ENCODE results near the gene PCK2. TPM values are rescaled to one million over a fixed set of nuclear protein-coding genes. Genes with fewer than 3 reads are reported as not detected.

The PCK2 gene
- polyA plus RNA-seq, 4 donors, result 197 to 870 (median 304) TPM

GRCh38 chr14:24145219-24145618 is 51.1 kb downstream of the PCK2 start:
- DNase-seq (no peak), FAIRE-seq (no peak)
- Histone ChIP-seq H3K27me3 (ENCODE audit: control insufficient read depth in 3 of 3, insufficient read depth in 3 of 3, low read length in 3 of 3) (no peaks in the 10 kb centered on the region), H3K9me3 (ENCODE audit: control insufficient read depth in 2 of 2, insufficient read depth in 1 of 2, low read depth in 1 of 2, low read length in 1 of 2) (no peaks in the 10 kb centered on the region), H3K36me3 (ENCODE audit: control insufficient read depth in 3 of 3, insufficient read depth in 2 of 3, low read depth in 1 of 3, low read length in 3 of 3) (peaks cover 5 to 24% (median 5%) of the 10 kb centered on the region in 3 donors), H3K27ac (ENCODE audit: low read depth in 1 of 3, low read length in 2 of 3) (peak overlapping the region; percentile 89 to 95 (median 89)), H3K4me1 (ENCODE audit: control insufficient read depth in 3 of 3, insufficient read depth in 2 of 3, low read depth in 1 of 3, low read length in 2 of 3) (peaks cover 8 to 46% (median 16%) of the 10 kb centered on the region in 3 donors), H3K4me3 (ENCODE audit: low read depth in 1 of 3, low read length in 3 of 3) (peak overlapping the region in 2 of 3 donors; percentile 73 to 94)
- whole genome bisulfite sequencing, 3 donors, result 62 to 77% (median 77%) methylated on average over 2 of the region's 2 CpGs

- Histone ChIP-seq H3K27me3 (ENCODE audit: control insufficient read depth in 3 of 3, insufficient read depth in 3 of 3, low read length in 3 of 3) (no peaks in the 10 kb centered on the region), H3K27ac (ENCODE audit: low read depth in 1 of 3, low read length in 2 of 3) (peak overlapping the region; percentile 89 to 95 (median 89)), H3K4me3 (ENCODE audit: low read depth in 1 of 3, low read length in 3 of 3) (peak overlapping the region; percentile 42 to 94 (median 73)), H3K36me3 (ENCODE audit: control insufficient read depth in 3 of 3, insufficient read depth in 2 of 3, low read depth in 1 of 3, low read length in 3 of 3) (peaks cover 5 to 31% (median 5%) of the 10 kb centered on the region in 3 donors), H3K9me3 (ENCODE audit: control insufficient read depth in 2 of 2, insufficient read depth in 1 of 2, low read depth in 1 of 2, low read length in 1 of 2) (no peaks in the 10 kb centered on the region), H3K4me1 (ENCODE audit: control insufficient read depth in 3 of 3, insufficient read depth in 2 of 3, low read depth in 1 of 3, low read length in 2 of 3) (peaks cover 8 to 46% (median 16%) of the 10 kb centered on the region in 3 donors)
- no peak for FAIRE-seq
- DNase-seq, result peak in 1 of 2 donors; percentile 77
- WGBS, 3 donors, result 1 to 9% (median 4%) methylated on average over 9 of the region's 9 CpGs
Measured at GRCh38 chr14:24145690-24146452, 51.8 kb downstream of the PCK2 start.

- DNase-seq, result peak; percentile 98
- 0 to 1% (median 0%) methylated on average over 25 of the region's 25 CpGs for WGBS, 3 donors
- Histone ChIP-seq H3K9me3 (ENCODE audit: control insufficient read depth in 2 of 2, insufficient read depth in 1 of 2, low read depth in 1 of 2, low read length in 1 of 2) (no peaks in the 10 kb centered on the region), H3K27me3 (ENCODE audit: control insufficient read depth in 3 of 3, insufficient read depth in 3 of 3, low read length in 3 of 3) (no peaks in the 10 kb centered on the region), H3K27ac (ENCODE audit: low read depth in 1 of 3, low read length in 2 of 3) (peak within 1 kb of the TSS; percentile 89 to 95 (median 90)), H3K4me1 (ENCODE audit: control insufficient read depth in 3 of 3, insufficient read depth in 2 of 3, low read depth in 1 of 3, low read length in 2 of 3) (peaks cover 8 to 46% (median 16%) of the 10 kb centered on the region in 3 donors), H3K4me3 (ENCODE audit: low read depth in 1 of 3, low read length in 3 of 3) (peak within 1 kb of the TSS; percentile 73 to 94 (median 84)), H3K36me3 (ENCODE audit: control insufficient read depth in 3 of 3, insufficient read depth in 2 of 3, low read depth in 1 of 3, low read length in 3 of 3) (peaks cover 5 to 37% (median 9%) of the 10 kb centered on the region in 3 donors)
- FAIRE-seq, result no peak
Measured at GRCh38 chr14:24146453-24146977, 52.4 kb downstream of the PCK2 start, which contains the start of gene PSME2. TSS of gene PSME2 (minus strand) at chr14:24146610. CDS start at chr14:24146581, 29 bp downstream.

- peaks cover 8 to 42% (median 16%) of the 10 kb centered on the region in 3 donors for H3K4me1 ChIP-seq (ENCODE audit: control insufficient read depth in 3 of 3, insufficient read depth in 2 of 3, low read depth in 1 of 3, low read length in 2 of 3)
- H3K9me3 ChIP-seq (ENCODE audit: control insufficient read depth in 2 of 2, insufficient read depth in 1 of 2, low read depth in 1 of 2, low read length in 1 of 2), result no peaks in the 10 kb centered on the region
- peaks cover 5 to 42% (median 15%) of the 10 kb centered on the region in 3 donors for H3K36me3 ChIP-seq (ENCODE audit: control insufficient read depth in 3 of 3, insufficient read depth in 2 of 3, low read depth in 1 of 3, low read length in 3 of 3)
- FAIRE-seq (no peak), DNase-seq (peak; percentile 99)
- no peaks in the 10 kb centered on the region for H3K27me3 ChIP-seq (ENCODE audit: control insufficient read depth in 3 of 3, insufficient read depth in 3 of 3, low read length in 3 of 3)
- H3K4me3 ChIP-seq (ENCODE audit: low read depth in 1 of 3, low read length in 3 of 3), result peak within 1 kb of the TSS; percentile 73 to 94 (median 84)
- WGBS, 3 donors, result 0 to 1% (median 1%) methylated on average over 43 to 57 of the region's 57 CpGs
- H3K27ac ChIP-seq (ENCODE audit: low read depth in 1 of 3, low read length in 2 of 3), result peak within 1 kb of the TSS; percentile 89 to 95 (median 90)
Measured at GRCh38 chr14:24146978-24147760, 53.1 kb downstream of the PCK2 start, which contains the start of gene RNF31. TSS of gene RNF31 (plus strand) at chr14:24147498. CDS start at chr14:24147699, 201 bp downstream.

GRCh38 chr14:24147761-24148428 is 53.8 kb downstream of the PCK2 start:
- peak overlapping the region; percentile 73 to 94 (median 84) for H3K4me3 ChIP-seq (ENCODE audit: low read depth in 1 of 3, low read length in 3 of 3)
- no peaks in the 10 kb centered on the region for H3K27me3 ChIP-seq (ENCODE audit: control insufficient read depth in 3 of 3, insufficient read depth in 3 of 3, low read length in 3 of 3)
- FAIRE-seq (no peak), DNase-seq (no peak)
- H3K36me3 ChIP-seq (ENCODE audit: control insufficient read depth in 3 of 3, insufficient read depth in 2 of 3, low read depth in 1 of 3, low read length in 3 of 3), result peaks cover 5 to 49% (median 15%) of the 10 kb centered on the region in 3 donors
- H3K9me3 ChIP-seq (ENCODE audit: control insufficient read depth in 2 of 2, insufficient read depth in 1 of 2, low read depth in 1 of 2, low read length in 1 of 2), result no peaks in the 10 kb centered on the region
- peaks cover 8 to 36% (median 16%) of the 10 kb centered on the region in 3 donors for H3K4me1 ChIP-seq (ENCODE audit: control insufficient read depth in 3 of 3, insufficient read depth in 2 of 3, low read depth in 1 of 3, low read length in 2 of 3)
- peak overlapping the region; percentile 76 to 89 (median 78) for H3K27ac ChIP-seq (ENCODE audit: low read depth in 1 of 3, low read length in 2 of 3)
- WGBS, 3 donors, result 4 to 5% (median 4%) methylated on average over 26 to 29 of the region's 29 CpGs

- H3K27ac ChIP-seq (ENCODE audit: low read depth in 1 of 3, low read length in 2 of 3), result no peak overlapping the region
- H3K4me1 ChIP-seq (ENCODE audit: control insufficient read depth in 3 of 3, insufficient read depth in 2 of 3, low read depth in 1 of 3, low read length in 2 of 3), result peaks cover 6 to 22% (median 8%) of the 10 kb centered on the region in 3 donors
- peaks cover 3 to 52% (median 10%) of the 10 kb centered on the region in 3 donors for H3K36me3 ChIP-seq (ENCODE audit: control insufficient read depth in 3 of 3, insufficient read depth in 2 of 3, low read depth in 1 of 3, low read length in 3 of 3)
- DNase-seq, result no peak
- H3K27me3 ChIP-seq (ENCODE audit: control insufficient read depth in 3 of 3, insufficient read depth in 3 of 3, low read length in 3 of 3), result no peaks in the 10 kb centered on the region
- no peak for FAIRE-seq
- H3K9me3 ChIP-seq (ENCODE audit: control insufficient read depth in 2 of 2, insufficient read depth in 1 of 2, low read depth in 1 of 2, low read length in 1 of 2), result no peaks in the 10 kb centered on the region
- WGBS, 3 donors, result 89 to 97% (median 93%) methylated on average over 3 of the region's 3 CpGs
- H3K4me3 ChIP-seq (ENCODE audit: low read depth in 1 of 3, low read length in 3 of 3), result no peak overlapping the region
Measured at GRCh38 chr14:24149302-24149969, 55.3 kb downstream of the PCK2 start.

GRCh38 chr14:24150061-24150460 is 56.0 kb downstream of the PCK2 start:
- FAIRE-seq, result no peak
- WGBS, 3 donors, result 93 to 97% (median 95%) methylated on average over 9 of the region's 9 CpGs
- H3K9me3 ChIP-seq (ENCODE audit: control insufficient read depth in 2 of 2, insufficient read depth in 1 of 2, low read depth in 1 of 2, low read length in 1 of 2), result no peaks in the 10 kb centered on the region
- H3K4me3 ChIP-seq (ENCODE audit: low read depth in 1 of 3, low read length in 3 of 3), result no peak overlapping the region
- no peak for DNase-seq
- no peaks in the 10 kb centered on the region for H3K27me3 ChIP-seq (ENCODE audit: control insufficient read depth in 3 of 3, insufficient read depth in 3 of 3, low read length in 3 of 3)
- no peak overlapping the region for H3K27ac ChIP-seq (ENCODE audit: low read depth in 1 of 3, low read length in 2 of 3)
- H3K36me3 ChIP-seq (ENCODE audit: control insufficient read depth in 3 of 3, insufficient read depth in 2 of 3, low read depth in 1 of 3, low read length in 3 of 3), result peaks cover 8 to 57% (median 10%) of the 10 kb centered on the region in 3 donors
- peaks cover 4 to 16% (median 8%) of the 10 kb centered on the region in 3 donors for H3K4me1 ChIP-seq (ENCODE audit: control insufficient read depth in 3 of 3, insufficient read depth in 2 of 3, low read depth in 1 of 3, low read length in 2 of 3)
